Measurements from ENCODE around the gene UGT1A1. TPM values are rescaled to one million over a fixed set of nuclear protein-coding genes. Genes with fewer than 3 reads are reported as not detected.

The UGT1A1 gene
- total RNA-seq, 1 donor from 2014 or later: 0.77 TPM

DNA sequence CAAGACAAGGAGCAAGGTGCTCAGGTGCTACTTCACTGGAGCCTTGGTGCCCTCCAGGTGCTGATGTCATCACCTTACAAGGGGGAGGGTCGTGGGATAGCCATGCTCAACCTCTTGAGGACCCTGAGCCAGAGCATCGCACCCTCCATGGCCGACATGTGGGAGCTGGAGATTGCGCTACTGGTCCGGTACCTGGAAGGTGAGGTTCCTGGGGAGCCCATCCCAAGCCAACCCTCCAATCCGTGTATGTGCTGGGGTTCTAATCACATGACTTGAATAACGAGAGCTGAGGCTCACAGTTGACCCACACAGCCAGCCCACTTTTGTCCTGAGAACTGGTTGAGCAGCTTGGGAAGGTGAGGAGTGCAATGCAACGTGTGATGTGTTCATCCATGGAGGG is 43.9 kb downstream of the UGT1A1 start:
- Mint-ChIP-seq H3K4me1 (ENCODE audit: unreplicated experiment) (no peaks in the 10 kb centered on the region), H3K27ac (no peak overlapping the region)
- DNase-seq (ENCODE audit: extremely low spot score, unreplicated experiment): peak; percentile 45

GRCh38 chr2:233807215-233807865 is 47.3 kb downstream of the UGT1A1 start:
- Mint-ChIP-seq H3K27ac (no peak overlapping the region), H3K4me3 (no peak overlapping the region), H3K36me3 (no peaks in the 10 kb centered on the region), H3K4me1 (ENCODE audit: unreplicated experiment) (no peaks in the 10 kb centered on the region), H3K27me3 (peaks cover 36% of the 10 kb centered on the region), H3K9me3 (no peaks in the 10 kb centered on the region)
- peak; percentile 39 for DNase-seq (ENCODE audit: extremely low spot score, unreplicated experiment)
- TF ChIP-seq CTCF (conservative IDR thresholded peaks at IDR 0.05): no peak

More for the DNA sequence above, 43.9 kb downstream of the UGT1A1 start:
- no peaks in the 10 kb centered on the region for H3K36me3 Mint-ChIP-seq
- no peaks in the 10 kb centered on the region for H3K9me3 Mint-ChIP-seq
- H3K4me3 Mint-ChIP-seq: no peak overlapping the region
- peaks cover 27% of the 10 kb centered on the region for H3K27me3 Mint-ChIP-seq
- no peak for TF ChIP-seq CTCF (conservative IDR thresholded peaks at IDR 0.05)

GRCh38 chr2:233807966-233808935 is 48.2 kb downstream of the UGT1A1 start:
- H3K4me3 Mint-ChIP-seq: no peak overlapping the region
- peaks cover 31% of the 10 kb centered on the region for H3K27me3 Mint-ChIP-seq
- no peaks in the 10 kb centered on the region for H3K9me3 Mint-ChIP-seq
- TF ChIP-seq CTCF (conservative IDR thresholded peaks at IDR 0.05): no peak
- no peak overlapping the region for H3K27ac Mint-ChIP-seq
- no peaks in the 10 kb centered on the region for H3K4me1 Mint-ChIP-seq (ENCODE audit: unreplicated experiment)
- H3K36me3 Mint-ChIP-seq: no peaks in the 10 kb centered on the region
- peak; percentile 56 for DNase-seq (ENCODE audit: extremely low spot score, unreplicated experiment)

- DNase-seq (ENCODE audit: extremely low spot score, unreplicated experiment): peak; percentile 59
- Mint-ChIP-seq H3K4me3 (no peak overlapping the region), H3K27me3 (peaks cover 17% of the 10 kb centered on the region), H3K36me3 (no peaks in the 10 kb centered on the region), H3K27ac (no peak overlapping the region), H3K9me3 (no peaks in the 10 kb centered on the region), H3K4me1 (ENCODE audit: unreplicated experiment) (no peaks in the 10 kb centered on the region)
- TF ChIP-seq CTCF (conservative IDR thresholded peaks at IDR 0.05): no peak
Observed at GRCh38 chr2:233810385-233810784, 50.3 kb downstream of the UGT1A1 start.

DNA sequence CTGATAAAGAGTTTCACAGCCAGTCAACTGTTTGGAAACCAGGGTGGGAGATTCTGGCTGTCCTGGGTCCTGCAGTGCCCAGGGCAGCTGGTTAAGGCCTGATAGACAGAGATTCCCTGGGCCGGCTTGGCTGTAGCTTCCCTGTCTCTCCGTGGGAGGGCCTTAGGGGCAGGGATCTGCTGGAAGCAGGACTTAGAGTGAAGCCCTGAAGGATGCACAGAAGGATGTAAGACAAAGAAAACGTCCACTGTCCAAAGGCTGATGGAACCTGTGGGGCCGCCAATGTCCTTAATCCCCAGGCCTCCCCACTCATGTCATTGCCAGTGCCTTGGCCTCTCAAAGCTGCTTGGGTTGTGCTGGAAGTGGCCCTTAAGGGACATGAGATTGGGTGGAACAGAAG is 51.0 kb downstream of the UGT1A1 start:
- no peak for TF ChIP-seq CTCF (conservative IDR thresholded peaks at IDR 0.05)
- Mint-ChIP-seq H3K27me3 (peaks cover 15% of the 10 kb centered on the region), H3K36me3 (no peaks in the 10 kb centered on the region), H3K9me3 (no peaks in the 10 kb centered on the region), H3K4me1 (ENCODE audit: unreplicated experiment) (no peaks in the 10 kb centered on the region), H3K27ac (no peak overlapping the region), H3K4me3 (no peak overlapping the region)
- DNase-seq (ENCODE audit: extremely low spot score, unreplicated experiment): no peak
